SK-N-SH (cell line): ENCODE results near the gene POU6F1. TPM values are rescaled to one million over a fixed set of nuclear protein-coding genes. Genes with fewer than 3 reads are reported as not detected.

Experiments
- CTCF ChIA-PET: fragments of 300-600, 350-600 bp; formaldehyde crosslinking; extraction: SDS; loops from one replicate; lab custom pipeline; 2021; lab: Yijun Ruan, JAX
- POLR2A ChIA-PET: fragments of 350-600 bp; sonication (Branson Sonifier 250); formaldehyde crosslinking; extraction: SDS; loops from one replicate; lab custom pipeline; 2020; ENCODE audit warnings: antibody characterized with exemption, inconsistent platforms; lab: Yijun Ruan, JAX
- DNase-seq: peaks from one replicate; pipeline ENCODE4 v3.0.0; 2012
- H2AFZ ChIP-seq: fragments of 200-600 bp; sonication (generic); 2 replicates; pipeline ENCODE4 v1.8.1; 2016; ENCODE audit warnings: antibody characterized with exemption, mild to moderate bottlenecking, low read depth
- H3F3A ChIP-seq: fragments of 200-600 bp; sonication (generic); replicated peaks from 2 replicates; pipeline ENCODE3; 2016; ENCODE audit warnings: antibody characterized with exemption, mild to moderate bottlenecking; ENCODE audit not compliant: insufficient read depth
- H3K27ac ChIP-seq, 2 experiments: fragments of 200-500 bp in 1 of 2; fragments of 200-600 bp in 1 of 2; sonication (Bioruptor generic) in 1 of 2; sonication (generic), shearing (Covaris generic) in 1 of 2; 2 replicates each; pipeline versions ENCODE4 v1.5.1 to v1.6.1; 2014 to 2016; ENCODE audit warnings: low read depth in 2 of 2, inconsistent platforms in 1 of 2, low read length in 1 of 2, mild to moderate bottlenecking in 1 of 2, mixed read lengths in 1 of 2
- H3K27me3 ChIP-seq: fragments of 200-600 bp; sonication (generic), shearing (Covaris generic); 2 replicates; pipeline ENCODE4 v1.6.1; 2016; ENCODE audit warnings: mixed run types; ENCODE audit not compliant: insufficient read depth
- H3K36me3 ChIP-seq, 2 experiments: fragments of 200-500 bp in 1 of 2; fragments of 200-600 bp in 1 of 2; sonication (Bioruptor generic) in 1 of 2; sonication (generic) in 1 of 2; replicated peaks in 1 of 2; 2 replicates each; pipeline versions ENCODE3 to v1.5.1; 2014 to 2016; ENCODE audit warnings: low read length in 1 of 2, mild to moderate bottlenecking in 1 of 2; ENCODE audit not compliant: insufficient read depth in 2 of 2, control insufficient read depth in 1 of 2
- H3K4me1 ChIP-seq, 2 experiments: fragments of 200-500 bp in 1 of 2; fragments of 200-600 bp in 1 of 2; sonication (Bioruptor generic) in 1 of 2; sonication (generic), shearing (Covaris generic) in 1 of 2; 2 replicates each; pipeline versions ENCODE4 v1.5.1 to v1.6.1; 2014 to 2016; ENCODE audit warnings: low read depth in 1 of 2, low read length in 1 of 2, mixed run types in 1 of 2; ENCODE audit not compliant: insufficient read depth in 2 of 2, control insufficient read depth in 1 of 2
- H3K4me2 ChIP-seq: fragments of 200-600 bp; sonication (generic), shearing (Covaris generic); 2 replicates; pipeline ENCODE4 v1.6.1; 2017; ENCODE audit warnings: mixed run types
- H3K4me3 ChIP-seq, 2 experiments: fragments of 200-500 bp in 1 of 2; fragments of 200-600 bp in 1 of 2; sonication (Bioruptor generic) in 1 of 2; sonication (generic), shearing (Covaris generic) in 1 of 2; 2 replicates each; pipeline versions ENCODE4 v1.5.1 to v1.8.1; 2014 to 2016; ENCODE audit warnings: low read depth in 2 of 2, inconsistent platforms in 1 of 2, low read length in 1 of 2, mild to moderate bottlenecking in 1 of 2, mixed read lengths in 1 of 2, moderate library complexity in 1 of 2
- H3K79me2 ChIP-seq: fragments of 200-600 bp; sonication (generic); 2 replicates; pipeline ENCODE4 v1.8.1; 2017; ENCODE audit warnings: mild to moderate bottlenecking; ENCODE audit not compliant: insufficient read depth
- H3K9ac ChIP-seq: fragments of 200-600 bp; sonication (generic); 2 replicates; pipeline ENCODE4 v1.6.1; 2017; ENCODE audit warnings: mixed run types
- H3K9me2 ChIP-seq: fragments of 200-600 bp; sonication (generic); 2 replicates; pipeline ENCODE4 v1.6.1; 2017; ENCODE audit warnings: mixed run types
- H3K9me3 ChIP-seq: fragments of 200-600 bp; sonication (generic); 2 replicates; pipeline ENCODE4 v1.6.1; 2017; ENCODE audit warnings: mixed run types, mild to moderate bottlenecking, moderate library complexity
- H4K20me1 ChIP-seq: fragments of 200-600 bp; sonication (generic); 2 replicates; pipeline ENCODE4 v1.6.1; 2017; ENCODE audit warnings: mild to moderate bottlenecking, mixed run types; ENCODE audit not compliant: insufficient read depth
- FOSL2 ChIP-seq: IDR thresholded peaks from 2 replicates; pipeline ENCODE4 v1.4.0; 2012; ENCODE audit warnings: low read depth, mild to moderate bottlenecking, moderate library complexity, borderline replicate concordance
- GATA2 ChIP-seq: sonication (generic); formaldehyde crosslinking; IDR thresholded peaks from 2 replicates; pipeline ENCODE4 v1.5.0; 2020; ENCODE audit warnings: mild to moderate bottlenecking, missing genetic modification reagents
- JUND ChIP-seq: IDR thresholded peaks from 2 replicates; pipeline ENCODE4 v1.4.0; 2012
- NFIC ChIP-seq: IDR thresholded peaks from 2 replicates; pipeline ENCODE4 v1.4.0; 2012; ENCODE audit warnings: borderline replicate concordance
- NRF1 ChIP-seq: IDR thresholded peaks from 2 replicates; pipeline ENCODE4 v1.6.1; 2012; ENCODE audit warnings: low read depth, mild to moderate bottlenecking, low read length
- POLR2AphosphoS5 ChIP-seq: IDR thresholded peaks from 2 replicates; pipeline ENCODE4 v1.6.1; 2012; ENCODE audit warnings: low read depth, low read length
- RAD21 ChIP-seq: IDR thresholded peaks from 2 replicates; pipeline ENCODE4 v1.6.1; 2012; ENCODE audit warnings: mild to moderate bottlenecking, low read length
- RCOR1 ChIP-seq: fragments of 150-350 bp; IDR thresholded peaks from 2 replicates; pipeline ENCODE4 v1.6.1; 2017; ENCODE audit warnings: antibody characterized with exemption, low read length
- REST ChIP-seq: IDR thresholded peaks from 2 replicates; pipeline ENCODE4 v1.6.1; 2012; ENCODE audit warnings: mild to moderate bottlenecking, low read depth, low read length, moderate library complexity
- RXRA ChIP-seq: IDR thresholded peaks from 2 replicates; pipeline ENCODE4 v1.4.0; 2012; ENCODE audit warnings: low read depth, mild to moderate bottlenecking, borderline replicate concordance
- SMC3 ChIP-seq: IDR thresholded peaks from 2 replicates; pipeline ENCODE4 v1.6.1; 2012; ENCODE audit warnings: low read depth, low read length, improper control_type of control experiment
- TAF1 ChIP-seq: IDR thresholded peaks from 2 replicates; pipeline ENCODE4 v1.6.1; 2012; ENCODE audit warnings: low read depth, mild to moderate bottlenecking, low read length, moderate library complexity, borderline replicate concordance
- WGBS: methylation state at CpG from one replicate; pipeline ENCODE4 v1.1.6; 2017; ENCODE audit warnings: low lambda C conversion rate; 5-methylcytosine and 5-hydroxymethylcytosine counted together
- polyA plus RNA-seq, 3 experiments: library from polyadenylated mRNA; depleted of rRNA; stranded (reverse); fragments of >200 nt; gene quantifications; 2 replicates each; pipeline ENCODE4 v1.2.3, GENCODE V29; 2012

Gene POU6F1
- polyA plus RNA-seq, 1 of the 3 experiments (the other 2 are of a cell fraction), result 1.9 TPM

DNA sequence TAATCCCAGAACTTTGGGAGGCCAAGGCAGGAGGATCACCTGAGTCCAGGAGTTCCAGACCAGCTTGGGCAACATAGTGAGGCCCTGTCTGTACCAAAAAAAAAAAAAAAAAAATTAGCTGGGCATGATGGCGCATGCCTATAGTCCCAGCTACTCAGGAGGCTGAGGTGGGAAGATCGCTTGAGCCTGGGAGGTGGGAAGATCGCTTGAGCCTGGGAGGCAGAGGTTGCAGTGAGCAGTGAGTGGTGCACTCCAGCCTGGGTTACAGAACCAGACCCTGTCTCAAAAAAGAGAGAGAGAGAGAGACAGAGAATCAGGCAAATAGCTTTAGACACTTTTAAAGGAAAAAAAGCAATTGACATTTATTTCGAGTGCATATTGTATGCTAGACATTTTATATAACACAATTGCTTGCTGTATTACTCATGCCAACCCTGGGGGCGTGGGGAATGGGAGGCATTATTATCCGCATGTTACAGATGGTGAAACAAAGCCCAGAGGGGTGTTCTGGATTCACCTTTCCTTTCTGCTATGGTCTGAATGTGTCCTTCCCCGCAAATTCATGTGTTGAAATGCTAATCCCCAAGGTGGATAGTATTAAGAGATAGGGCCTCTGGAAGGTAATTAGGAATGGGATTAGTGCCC lies 9.7 kb downstream of the POU6F1 start:
- TF ChIP-seq GATA2 (CRISPR knock-in tag), result no peak
- no peak for TF ChIP-seq TAF1
- no peak for TF ChIP-seq POLR2AphosphoS5
- no peak for TF ChIP-seq FOSL2
- TF ChIP-seq JUND, result no peak
- no peak for TF ChIP-seq NFIC
- TF ChIP-seq SMC3, result no peak
- TF ChIP-seq RAD21, result no peak
- no peak for TF ChIP-seq NRF1
- TF ChIP-seq RXRA, result no peak
- no peak for TF ChIP-seq RCOR1

DNA sequence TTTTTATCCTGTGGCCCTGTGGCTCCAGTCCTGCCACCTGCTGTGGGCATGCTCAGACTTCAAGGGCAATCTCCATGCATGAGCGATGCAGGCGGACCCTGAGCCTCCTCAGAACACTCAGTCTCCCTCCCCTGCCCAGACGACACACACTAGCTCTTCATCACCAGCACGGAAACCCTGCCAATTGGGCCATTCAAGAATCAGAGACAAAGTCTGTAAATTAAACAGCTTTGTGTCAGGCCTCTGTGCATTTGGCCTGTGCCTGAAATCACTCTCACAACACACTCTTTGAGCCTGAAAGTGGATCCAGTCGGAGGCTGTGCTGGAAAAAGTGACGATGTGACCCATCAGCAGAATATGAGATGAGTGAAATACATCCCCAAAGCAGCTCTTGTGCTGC lies 12.5 kb downstream of the POU6F1 start:
- Histone ChIP-seq H3K4me1 (no peaks in the 10 kb centered on the region), H3K36me3 (no peaks in the 10 kb centered on the region), H3K4me2 (no peak overlapping the region), H3F3A (no peaks in the 10 kb centered on the region), H4K20me1 (no peaks in the 10 kb centered on the region), H3K27ac (no peak overlapping the region), H3K4me3 (no peak overlapping the region), H3K79me2 (no peaks in the 10 kb centered on the region), H2AFZ (no peak overlapping the region), H3K9ac (no peak overlapping the region), H3K9me3 (no peaks in the 10 kb centered on the region), H3K27me3 (no peaks in the 10 kb centered on the region), H3K9me2 (no peaks in the 10 kb centered on the region)
- no peak for DNase-seq
- TF ChIP-seq SMC3, result no peak
- TF ChIP-seq RAD21, result no peak
- TF ChIP-seq REST, result no peak
- ChIA-PET CTCF (interaction anchor here (1.3 kb wide), 2 partner anchors 13 to 27 kb away, joined by 3 to 5 read pairs; partner anchors contain the start of gene POU6F1), POLR2A (no interaction called here)
- 95% methylated on average over 6 of the region's 6 CpGs for WGBS

More for the DNA sequence above, 9.7 kb downstream of the POU6F1 start:
- Histone ChIP-seq H3K4me1 (no peaks in the 10 kb centered on the region), H3K9ac (no peak overlapping the region), H3K79me2 (no peaks in the 10 kb centered on the region), H3K27ac (no peak overlapping the region), H3K9me3 (no peaks in the 10 kb centered on the region), H3K4me2 (no peak overlapping the region), H2AFZ (no peak overlapping the region), H3K27me3 (no peaks in the 10 kb centered on the region), H3K9me2 (no peaks in the 10 kb centered on the region), H3F3A (no peaks in the 10 kb centered on the region), H3K4me3 (no peak overlapping the region), H4K20me1 (no peaks in the 10 kb centered on the region), H3K36me3 (no peaks in the 10 kb centered on the region)
- CTCF ChIA-PET, result no interaction called here
- POLR2A ChIA-PET, result no interaction called here
- 93% methylated on average over 7 of the region's 7 CpGs for WGBS
- no peak for DNase-seq
